Thyroid gland (tissue), 4 donors: ENCODE measurements around the gene ST6GALNAC3.
"Not testable (repeated sequence)": the region's sequence is repeated elsewhere in the genome, so short reads cannot be mapped to it uniquely, and the experiment has no call there.

ENCODE experiments used
- POLR2A ChIP-seq, 2 donors: fragments of 450-650 bp; IDR thresholded peaks; one replicate each; pipeline ENCODE4 v1.6.1; 2017; ENCODE audit warnings: antibody characterized with exemption in 2 of 2, mild to moderate bottlenecking in 2 of 2, moderate library complexity in 1 of 2
- TF ChIP-seq, protein P1 (sequence below), 6 experiments: fragments of 200-600 bp in 3 of 6; fragments of 450-650 bp in 3 of 6; sonication (generic) in 3 of 6; IDR thresholded peaks; one replicate each; pipeline ENCODE4 v1.5.1; 2016 to 2019; ENCODE audit warnings: antibody characterized with exemption in 6 of 6, mild to moderate bottlenecking in 2 of 6, inconsistent platforms in 1 of 6, moderate library complexity in 1 of 6

DNA sequence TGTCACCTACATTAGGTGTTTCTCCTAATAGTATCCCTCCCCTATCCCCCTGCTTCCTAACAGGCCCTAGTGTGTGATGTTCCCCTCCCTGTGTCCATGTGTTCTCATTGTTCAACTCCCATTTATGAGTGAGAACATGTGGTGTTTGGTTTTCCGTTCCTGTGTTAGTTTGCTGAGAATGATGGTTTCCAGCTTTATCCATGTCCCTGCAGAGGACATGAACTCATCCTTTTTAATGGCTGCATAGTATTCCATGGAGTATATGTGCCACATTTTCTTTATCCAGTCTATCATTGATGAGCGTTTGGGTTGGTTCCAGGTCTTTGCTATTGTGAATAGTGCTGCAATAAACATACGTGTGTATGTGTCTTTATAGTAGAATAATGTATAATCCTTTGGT, 267.3 kb downstream of the ST6GALNAC3 start:
- TF ChIP-seq, protein P1, sequence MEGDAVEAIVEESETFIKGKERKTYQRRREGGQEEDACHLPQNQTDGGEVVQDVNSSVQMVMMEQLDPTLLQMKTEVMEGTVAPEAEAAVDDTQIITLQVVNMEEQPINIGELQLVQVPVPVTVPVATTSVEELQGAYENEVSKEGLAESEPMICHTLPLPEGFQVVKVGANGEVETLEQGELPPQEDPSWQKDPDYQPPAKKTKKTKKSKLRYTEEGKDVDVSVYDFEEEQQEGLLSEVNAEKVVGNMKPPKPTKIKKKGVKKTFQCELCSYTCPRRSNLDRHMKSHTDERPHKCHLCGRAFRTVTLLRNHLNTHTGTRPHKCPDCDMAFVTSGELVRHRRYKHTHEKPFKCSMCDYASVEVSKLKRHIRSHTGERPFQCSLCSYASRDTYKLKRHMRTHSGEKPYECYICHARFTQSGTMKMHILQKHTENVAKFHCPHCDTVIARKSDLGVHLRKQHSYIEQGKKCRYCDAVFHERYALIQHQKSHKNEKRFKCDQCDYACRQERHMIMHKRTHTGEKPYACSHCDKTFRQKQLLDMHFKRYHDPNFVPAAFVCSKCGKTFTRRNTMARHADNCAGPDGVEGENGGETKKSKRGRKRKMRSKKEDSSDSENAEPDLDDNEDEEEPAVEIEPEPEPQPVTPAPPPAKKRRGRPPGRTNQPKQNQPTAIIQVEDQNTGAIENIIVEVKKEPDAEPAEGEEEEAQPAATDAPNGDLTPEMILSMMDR (IDR thresholded peaks at IDR 0.05), result not testable (repeated sequence)
- not testable (repeated sequence) for TF ChIP-seq POLR2A (IDR thresholded peaks at IDR 0.05)
